AG04449 (cell line): ENCODE results near the gene ATP10A.

Experiments
- CTCF ChIA-PET: fragments of 350-600 bp; formaldehyde crosslinking; extraction: SDS; loops from one replicate; lab custom pipeline; 2021; ENCODE audit warnings: antibody characterized with exemption; lab: Yijun Ruan, JAX
- POLR2A ChIA-PET: fragments of 400-600, 350-600 bp; formaldehyde crosslinking; extraction: SDS; loops from one replicate; lab custom pipeline; 2020; ENCODE audit warnings: antibody characterized with exemption, inconsistent platforms; lab: Yijun Ruan, JAX
- DNase-seq: peaks from one replicate; pipeline ENCODE4 v3.0.0-alpha.2; 2010; ENCODE audit warnings: low read depth, low spot score
- H3K4me3 ChIP-seq: 2 replicates; pipeline ENCODE4 v1.5.1; 2011; ENCODE audit warnings: low read depth, mild to moderate bottlenecking, control low read depth, low read length
- TF ChIP-seq, protein P1 (sequence below): IDR thresholded peaks from one replicate; pipeline ENCODE4 v1.5.1; 2011; ENCODE audit warnings: mild to moderate bottlenecking, moderate library complexity, low read length, control low read depth, inconsistent platforms; ENCODE audit not compliant: insufficient read depth; ENCODE audit errors: missing control alignments

ATP10A gene

DNA sequence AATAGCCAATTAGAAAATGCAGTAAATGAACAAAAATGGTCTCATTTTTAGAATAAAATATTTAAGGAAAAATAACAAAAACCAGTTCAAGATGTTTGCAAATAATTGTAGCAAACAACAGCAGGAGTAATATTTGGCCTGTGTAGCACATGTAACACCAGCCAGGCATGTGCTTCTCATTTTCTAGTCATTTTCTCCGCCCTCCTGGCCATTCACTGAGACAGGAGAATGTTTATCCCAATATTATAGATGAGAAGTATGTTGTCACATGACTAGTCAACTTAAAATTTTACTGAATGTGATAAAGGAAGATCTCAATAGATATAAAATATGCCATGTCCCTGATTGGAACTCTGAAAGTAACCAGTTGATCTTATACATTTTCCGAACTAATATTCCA, 7.8 kb upstream of the ATP10A start:
- H3K4me3 ChIP-seq = no peak overlapping the region
- POLR2A ChIA-PET = no interaction called here
- CTCF ChIA-PET = interaction anchor here (1.6 kb wide), 1 partner anchor 14 kb away, joined by 3 read pairs; no protein-coding TSS in a partner anchor
- TF ChIP-seq, protein P1, sequence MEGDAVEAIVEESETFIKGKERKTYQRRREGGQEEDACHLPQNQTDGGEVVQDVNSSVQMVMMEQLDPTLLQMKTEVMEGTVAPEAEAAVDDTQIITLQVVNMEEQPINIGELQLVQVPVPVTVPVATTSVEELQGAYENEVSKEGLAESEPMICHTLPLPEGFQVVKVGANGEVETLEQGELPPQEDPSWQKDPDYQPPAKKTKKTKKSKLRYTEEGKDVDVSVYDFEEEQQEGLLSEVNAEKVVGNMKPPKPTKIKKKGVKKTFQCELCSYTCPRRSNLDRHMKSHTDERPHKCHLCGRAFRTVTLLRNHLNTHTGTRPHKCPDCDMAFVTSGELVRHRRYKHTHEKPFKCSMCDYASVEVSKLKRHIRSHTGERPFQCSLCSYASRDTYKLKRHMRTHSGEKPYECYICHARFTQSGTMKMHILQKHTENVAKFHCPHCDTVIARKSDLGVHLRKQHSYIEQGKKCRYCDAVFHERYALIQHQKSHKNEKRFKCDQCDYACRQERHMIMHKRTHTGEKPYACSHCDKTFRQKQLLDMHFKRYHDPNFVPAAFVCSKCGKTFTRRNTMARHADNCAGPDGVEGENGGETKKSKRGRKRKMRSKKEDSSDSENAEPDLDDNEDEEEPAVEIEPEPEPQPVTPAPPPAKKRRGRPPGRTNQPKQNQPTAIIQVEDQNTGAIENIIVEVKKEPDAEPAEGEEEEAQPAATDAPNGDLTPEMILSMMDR = no peak
- DNase-seq = no peak

DNA sequence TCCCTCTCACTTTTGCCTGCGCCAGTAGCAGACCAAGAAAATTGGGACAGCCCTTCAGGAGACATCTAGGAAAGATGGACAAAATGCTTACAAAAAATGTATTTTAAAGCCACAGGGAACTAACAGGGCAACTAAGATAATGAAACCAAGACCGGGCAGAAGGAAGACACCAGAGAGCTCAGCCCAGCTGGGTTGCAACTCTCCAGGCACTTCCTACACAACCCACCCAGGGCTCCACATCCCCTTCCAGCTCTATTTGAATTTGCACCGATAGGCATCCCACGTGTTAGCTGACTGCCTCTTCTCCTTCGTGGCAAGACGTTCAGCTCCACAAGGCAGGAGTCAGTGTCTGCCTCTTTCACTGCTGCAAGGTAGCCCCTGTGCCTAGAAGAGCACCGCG, 6.6 kb upstream of the ATP10A start:
- TF ChIP-seq, protein P1 = no peak
- ChIA-PET POLR2A (no interaction called here), CTCF (interaction anchor here (0.7 to 2.2 kb wide), 3 partner anchors 10 to 63 kb away, joined by 3 to 6 read pairs (median 3); no protein-coding TSS in a partner anchor)
- H3K4me3 ChIP-seq = no peak overlapping the region
- DNase-seq = no peak

DNA sequence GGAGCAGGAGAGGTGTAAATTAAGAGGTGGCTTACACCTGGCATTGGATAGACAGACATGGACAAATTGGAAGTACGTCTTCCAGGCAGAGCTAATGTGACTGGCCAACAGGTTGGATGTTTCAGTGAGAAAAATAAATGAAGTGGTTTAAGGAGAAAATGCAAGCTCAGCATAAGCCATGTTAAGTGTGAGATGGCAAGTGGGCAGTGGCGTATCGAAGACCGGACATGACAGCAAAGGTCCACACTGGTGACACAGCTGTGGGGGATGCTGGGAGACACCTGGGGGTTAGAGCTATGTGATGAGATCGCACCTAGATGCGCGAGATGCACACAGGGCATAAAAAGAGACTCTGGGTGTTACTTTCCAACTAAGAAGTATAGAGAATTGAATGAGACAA, 3.7 kb upstream of the ATP10A start:
- no peak overlapping the region for H3K4me3 ChIP-seq
- CTCF ChIA-PET = interaction anchor here (1.5 kb wide), 1 partner anchor 67 kb away, joined by 4 read pairs; no protein-coding TSS in a partner anchor
- POLR2A ChIA-PET = no interaction called here
- DNase-seq = no peak
- TF ChIP-seq, protein P1 = no peak

DNA sequence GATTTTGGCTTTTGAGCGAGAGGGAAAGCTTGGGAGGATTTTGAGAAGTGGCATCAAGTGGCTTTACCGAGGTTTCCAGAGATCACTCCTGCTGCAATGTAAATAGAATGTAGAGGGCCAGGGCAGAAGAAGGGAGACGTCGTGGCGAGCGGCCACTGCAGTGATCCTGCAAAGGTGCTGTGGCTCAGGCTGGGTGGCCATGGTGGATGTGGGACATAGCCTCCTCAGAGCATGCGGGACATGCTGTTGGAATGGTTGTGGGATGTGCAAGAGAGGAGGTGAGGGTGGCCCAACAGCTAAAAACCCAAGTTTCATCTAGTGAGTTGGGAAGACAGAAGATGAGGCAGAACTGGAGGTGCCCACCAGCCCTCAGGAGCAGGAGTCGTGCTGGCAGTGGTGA, 3.1 kb upstream of the ATP10A start:
- CTCF ChIA-PET = no interaction called here
- no peak for DNase-seq
- H3K4me3 ChIP-seq = no peak overlapping the region
- TF ChIP-seq, protein P1 = no peak
- POLR2A ChIA-PET = no interaction called here

DNA sequence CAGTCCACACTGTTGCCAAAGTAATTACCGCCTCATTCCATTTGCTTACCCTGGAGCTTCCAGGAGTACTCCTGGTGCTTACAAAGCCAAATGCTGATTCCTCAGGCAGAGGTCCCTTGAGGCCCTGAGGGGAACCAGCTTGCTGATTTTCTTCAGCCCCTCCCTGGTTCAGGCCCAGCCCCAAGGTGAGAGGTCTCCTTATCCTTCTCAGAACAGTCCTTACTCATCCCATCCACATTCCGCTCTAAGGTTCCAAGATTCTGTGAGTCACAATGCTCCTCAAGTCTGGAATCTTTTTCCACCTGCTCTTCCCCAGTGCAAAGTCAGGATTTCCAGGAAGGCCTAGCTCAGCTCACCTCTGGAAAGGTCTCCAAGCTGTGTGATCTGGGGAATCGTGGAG, 1.8 kb upstream of the ATP10A start:
- CTCF ChIA-PET = interaction anchor here (1.1 kb wide), 1 partner anchor 16 kb away, joined by 3 read pairs; no protein-coding TSS in a partner anchor

DNA sequence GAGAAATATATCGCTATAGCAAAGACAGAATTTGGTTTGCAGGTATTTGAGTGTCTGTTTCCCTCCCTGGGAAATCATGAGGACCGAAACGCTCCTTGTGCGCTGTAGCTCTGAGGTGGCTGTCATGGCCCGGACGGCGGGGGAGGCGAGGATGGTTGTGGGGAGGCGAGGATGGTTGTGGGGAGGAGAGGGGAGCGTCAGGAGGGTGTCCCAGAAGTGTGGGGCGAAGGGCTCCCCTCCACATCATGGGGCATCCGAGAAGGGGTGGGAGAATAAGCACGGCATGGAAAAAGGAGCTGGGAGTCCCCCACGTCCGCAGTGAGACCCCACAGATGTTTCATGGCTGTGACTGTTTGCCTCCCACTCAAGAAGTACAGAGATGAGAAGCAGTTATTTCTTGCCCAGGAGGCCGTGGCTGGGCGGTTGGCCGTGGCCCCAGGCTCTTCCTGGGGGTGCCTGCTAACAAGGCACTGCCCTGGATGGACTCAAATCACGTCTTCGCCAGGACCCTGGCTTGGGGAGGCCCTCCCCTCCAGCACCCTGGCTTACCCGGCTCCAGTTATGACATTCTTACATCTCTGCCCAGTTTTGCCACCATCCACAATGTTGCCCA, 947 bp upstream of the ATP10A start:
- POLR2A ChIA-PET = interaction anchor here (0.9 to 1.2 kb wide), 3 partner anchors 41 to 187 kb away, joined by 4 to 5 read pairs (median 4); no protein-coding TSS in a partner anchor
- peak overlapping the region; percentile 81 for H3K4me3 ChIP-seq
- TF ChIP-seq, protein P1 = no peak
- CTCF ChIA-PET = no interaction called here
- no peak for DNase-seq

More for the DNA sequence above, 1.8 kb upstream of the ATP10A start:
- no peak for DNase-seq
- no peak overlapping the region for H3K4me3 ChIP-seq
- POLR2A ChIA-PET = interaction anchor here (0.9 kb wide), 1 partner anchor 40 kb away, joined by 5 read pairs; no protein-coding TSS in a partner anchor
- TF ChIP-seq, protein P1 = no peak
